Putamen (tissue), 1 donor: ENCODE results near the gene BRPF3.
"Not testable (repeated sequence)": the region's sequence is repeated elsewhere in the genome, so short reads cannot be mapped to it uniquely, and the experiment has no call there.

ENCODE experiments used
- DNase-seq: peaks from one replicate; pipeline ENCODE4 v3.0.0-alpha.2; 2016; ENCODE audit warnings: low spot score

BRPF3 gene

DNA sequence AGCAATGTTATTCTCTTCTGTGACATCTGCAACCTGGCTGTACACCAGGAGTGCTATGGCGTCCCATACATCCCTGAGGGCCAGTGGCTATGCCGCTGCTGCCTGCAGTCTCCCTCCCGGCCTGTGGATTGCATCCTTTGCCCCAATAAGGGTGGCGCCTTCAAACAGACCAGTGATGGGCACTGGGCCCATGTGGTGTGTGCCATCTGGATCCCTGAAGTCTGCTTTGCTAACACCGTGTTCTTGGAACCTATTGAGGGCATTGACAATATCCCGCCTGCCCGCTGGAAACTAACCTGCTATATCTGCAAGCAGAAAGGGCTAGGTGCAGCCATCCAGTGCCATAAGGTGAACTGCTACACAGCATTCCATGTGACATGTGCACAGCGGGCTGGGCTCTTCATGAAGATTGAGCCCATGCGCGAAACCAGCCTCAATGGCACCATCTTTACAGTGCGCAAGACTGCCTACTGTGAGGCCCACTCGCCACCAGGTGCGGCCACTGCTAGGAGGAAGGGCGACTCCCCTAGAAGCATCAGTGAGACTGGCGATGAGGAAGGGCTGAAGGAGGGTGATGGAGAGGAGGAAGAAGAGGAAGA lies 4.6 kb downstream of the BRPF3 start:
- DNase-seq: no peak

GRCh38 chr6:36201612-36202011 lies 5.1 kb downstream of the BRPF3 start:
- DNase-seq: no peak

DNA sequence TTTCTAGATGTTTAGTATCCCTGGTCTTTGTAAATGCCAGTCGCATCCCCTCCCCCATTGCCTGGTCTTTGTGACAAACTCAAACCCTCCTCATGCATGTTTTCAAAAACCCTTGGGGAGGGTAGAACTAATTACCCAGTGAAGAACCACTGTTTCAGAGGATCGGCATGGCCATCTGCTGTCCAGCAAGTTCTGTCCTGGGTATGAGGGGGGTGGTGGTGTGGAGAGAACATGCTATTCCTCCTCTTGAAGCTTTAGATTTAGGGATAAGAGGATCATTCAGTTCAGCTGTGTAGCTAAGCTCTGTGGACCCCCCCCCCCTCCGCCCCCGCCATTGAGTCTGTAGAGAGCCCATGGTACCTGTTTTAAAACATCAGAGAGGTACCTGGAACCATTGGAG lies 5.6 kb downstream of the BRPF3 start:
- DNase-seq: no peak

GRCh38 chr6:36204068-36204753 lies 7.7 kb downstream of the BRPF3 start:
- no peak for DNase-seq

- DNase-seq: no peak
Observed at GRCh38 chr6:36207155-36207554, 10.6 kb downstream of the BRPF3 start.

DNA sequence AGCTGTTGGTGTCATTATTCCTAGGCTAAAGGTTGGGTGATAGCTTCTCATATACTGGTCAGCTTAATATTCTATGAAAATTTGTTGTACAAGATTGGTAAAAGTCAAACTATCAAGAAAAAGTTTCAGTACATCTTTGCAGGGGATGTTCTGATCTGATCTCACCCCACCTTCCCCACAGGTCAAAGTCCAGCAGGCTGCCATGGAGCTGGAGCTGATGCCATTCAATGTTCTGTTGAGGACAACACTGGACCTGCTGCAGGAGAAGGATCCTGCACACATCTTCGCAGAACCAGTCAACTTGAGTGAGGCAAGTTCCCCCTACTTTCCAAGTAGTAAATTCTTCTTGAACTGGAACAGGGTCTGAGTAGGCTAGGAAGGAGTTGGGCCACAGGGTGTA lies 13.1 kb downstream of the BRPF3 start:
- no peak for DNase-seq

DNA sequence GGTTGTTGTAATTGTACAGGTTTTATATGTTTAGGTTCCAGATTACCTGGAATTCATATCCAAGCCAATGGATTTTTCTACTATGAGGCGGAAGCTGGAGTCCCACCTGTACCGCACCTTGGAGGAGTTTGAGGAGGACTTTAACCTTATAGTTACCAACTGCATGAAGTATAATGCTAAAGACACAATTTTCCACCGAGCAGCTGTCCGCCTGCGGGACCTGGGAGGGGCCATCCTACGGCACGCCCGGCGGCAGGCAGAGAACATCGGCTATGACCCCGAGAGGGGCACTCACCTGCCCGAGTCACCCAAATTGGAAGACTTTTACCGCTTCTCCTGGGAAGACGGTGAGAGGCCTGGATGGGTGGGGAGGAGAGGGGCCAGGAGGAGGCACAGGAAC lies 13.6 kb downstream of the BRPF3 start:
- DNase-seq: no peak

- DNase-seq: no peak
Observed at GRCh38 chr6:36210886-36211595, 14.5 kb downstream of the BRPF3 start.

DNA sequence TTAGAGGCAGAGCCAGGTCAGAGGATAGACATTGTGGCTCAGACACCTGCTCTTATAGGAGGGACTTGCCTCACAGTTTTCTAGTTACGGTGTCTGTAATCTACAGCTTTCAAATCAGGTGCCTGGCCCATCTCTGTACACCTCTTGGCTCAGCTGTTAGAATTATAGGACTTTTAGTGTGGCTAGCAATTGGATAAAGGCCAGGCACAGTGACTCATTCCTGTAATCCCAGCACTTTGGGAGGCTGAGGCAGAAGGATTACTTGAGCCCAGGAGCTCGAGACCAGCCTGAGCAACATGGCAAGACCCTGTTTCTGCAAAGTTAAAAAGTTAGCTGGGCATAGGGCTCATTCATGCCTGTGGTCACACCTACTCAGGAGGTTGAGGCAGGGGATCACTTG lies 20.0 kb downstream of the BRPF3 start:
- no peak for DNase-seq

- no peak for DNase-seq
Observed at GRCh38 chr6:36217188-36217587, 20.6 kb downstream of the BRPF3 start.

GRCh38 chr6:36217946-36218345 lies 21.4 kb downstream of the BRPF3 start:
- DNase-seq: no peak

DNA sequence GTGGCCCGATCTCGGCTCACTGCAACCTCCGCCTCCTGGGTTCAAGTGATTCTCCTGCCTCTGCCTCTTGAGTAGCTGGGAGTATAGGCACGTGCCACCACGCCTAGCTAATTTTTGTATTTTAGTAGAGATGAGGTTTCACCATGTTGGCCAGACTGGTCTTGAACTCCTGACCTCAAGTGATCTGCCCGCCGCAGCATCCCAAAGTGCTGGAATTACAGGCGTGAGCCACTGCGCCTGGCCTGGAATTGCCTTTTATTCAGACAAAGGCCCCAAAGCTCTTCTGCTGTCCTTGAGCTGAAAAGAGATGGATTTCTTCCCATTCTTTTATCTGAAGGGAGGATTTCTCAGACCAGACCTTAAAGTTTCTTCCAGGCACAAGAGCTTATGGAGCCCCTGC lies 22.0 kb downstream of the BRPF3 start:
- not testable (repeated sequence) for DNase-seq

DNA sequence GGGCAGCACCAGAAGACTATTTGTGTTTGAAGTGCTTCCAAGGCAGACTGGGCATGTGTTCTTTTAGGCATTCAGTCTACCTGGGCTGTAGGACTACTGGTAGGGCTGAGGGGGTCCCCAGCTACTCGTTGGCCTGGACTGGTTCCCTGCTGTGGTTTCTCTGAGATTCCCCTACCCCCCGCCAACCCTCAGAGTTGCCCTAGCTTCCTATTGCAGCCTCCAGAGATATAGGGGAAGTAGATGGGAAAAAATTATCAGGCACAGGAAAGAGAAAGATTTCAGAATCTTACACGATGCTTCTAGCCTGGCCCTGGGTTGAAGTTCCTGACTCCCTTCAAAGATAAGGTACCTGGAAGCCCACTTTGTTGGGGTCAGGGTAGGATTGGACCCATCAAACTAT lies 22.5 kb downstream of the BRPF3 start:
- DNase-seq: no peak

DNA sequence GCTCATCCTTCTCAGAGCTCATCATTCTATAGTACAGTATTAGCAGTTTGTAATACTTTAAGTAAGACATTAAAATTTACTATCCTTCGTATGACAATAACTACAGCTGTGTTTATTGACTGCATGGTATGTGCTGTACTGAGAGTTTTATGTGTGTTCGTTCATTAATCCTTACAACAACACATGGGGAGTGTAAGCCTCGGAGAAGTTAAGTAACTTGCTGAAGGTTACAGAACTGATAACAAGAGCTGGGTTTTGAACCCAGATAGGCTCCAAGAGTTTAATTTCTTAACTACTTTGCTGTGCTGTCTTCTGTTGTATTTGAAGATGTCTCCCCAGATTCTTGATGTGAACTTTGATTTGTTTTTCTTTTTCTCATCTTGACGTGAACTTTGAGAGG lies 23.7 kb downstream of the BRPF3 start:
- DNase-seq: no peak

DNA sequence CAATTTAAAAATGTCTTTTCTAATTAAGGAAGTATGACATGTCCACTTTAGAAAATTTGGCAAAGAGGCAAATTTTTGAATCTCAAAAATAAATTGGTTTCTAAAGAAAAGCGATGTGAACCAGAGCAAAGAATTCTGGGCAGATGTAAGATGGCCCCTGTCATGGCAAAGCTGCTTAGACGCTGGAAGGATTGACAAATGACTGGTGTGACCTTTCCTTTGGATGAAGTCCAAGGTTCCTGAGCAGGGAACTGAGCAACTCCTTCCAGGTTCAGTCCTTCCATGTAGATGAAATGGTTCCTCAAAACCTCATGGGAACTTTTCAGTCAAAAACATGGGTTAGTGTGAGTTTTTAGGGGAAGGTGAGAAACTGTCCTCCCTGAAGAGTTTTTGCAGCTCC lies 25.1 kb downstream of the BRPF3 start:
- DNase-seq: no peak

GRCh38 chr6:36222924-36223323 lies 26.4 kb downstream of the BRPF3 start:
- no peak for DNase-seq

DNA sequence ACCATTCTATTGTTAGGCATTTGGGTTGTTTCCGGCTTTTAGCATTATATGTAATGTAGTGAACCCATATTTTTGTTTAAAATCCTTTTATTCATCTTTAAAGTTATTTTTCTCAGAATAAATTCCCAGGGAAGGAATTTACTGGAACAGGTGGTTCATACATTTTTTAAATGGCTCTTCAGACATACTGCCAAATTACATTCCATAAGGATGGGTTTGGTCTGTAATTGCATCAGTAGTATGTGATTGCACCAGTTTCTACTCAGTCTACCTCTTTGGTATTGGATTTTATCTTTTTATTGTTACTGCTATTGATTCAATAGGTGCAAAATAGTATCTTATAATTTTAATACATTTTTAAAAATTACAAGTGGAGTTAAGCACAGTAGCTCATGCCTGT lies 27.2 kb downstream of the BRPF3 start:
- DNase-seq: no peak

- DNase-seq: no peak
Observed at GRCh38 chr6:36224918-36225461, 28.4 kb downstream of the BRPF3 start.

- DNase-seq: no peak
Observed at GRCh38 chr6:36226438-36227047, 30.0 kb downstream of the BRPF3 start.

DNA sequence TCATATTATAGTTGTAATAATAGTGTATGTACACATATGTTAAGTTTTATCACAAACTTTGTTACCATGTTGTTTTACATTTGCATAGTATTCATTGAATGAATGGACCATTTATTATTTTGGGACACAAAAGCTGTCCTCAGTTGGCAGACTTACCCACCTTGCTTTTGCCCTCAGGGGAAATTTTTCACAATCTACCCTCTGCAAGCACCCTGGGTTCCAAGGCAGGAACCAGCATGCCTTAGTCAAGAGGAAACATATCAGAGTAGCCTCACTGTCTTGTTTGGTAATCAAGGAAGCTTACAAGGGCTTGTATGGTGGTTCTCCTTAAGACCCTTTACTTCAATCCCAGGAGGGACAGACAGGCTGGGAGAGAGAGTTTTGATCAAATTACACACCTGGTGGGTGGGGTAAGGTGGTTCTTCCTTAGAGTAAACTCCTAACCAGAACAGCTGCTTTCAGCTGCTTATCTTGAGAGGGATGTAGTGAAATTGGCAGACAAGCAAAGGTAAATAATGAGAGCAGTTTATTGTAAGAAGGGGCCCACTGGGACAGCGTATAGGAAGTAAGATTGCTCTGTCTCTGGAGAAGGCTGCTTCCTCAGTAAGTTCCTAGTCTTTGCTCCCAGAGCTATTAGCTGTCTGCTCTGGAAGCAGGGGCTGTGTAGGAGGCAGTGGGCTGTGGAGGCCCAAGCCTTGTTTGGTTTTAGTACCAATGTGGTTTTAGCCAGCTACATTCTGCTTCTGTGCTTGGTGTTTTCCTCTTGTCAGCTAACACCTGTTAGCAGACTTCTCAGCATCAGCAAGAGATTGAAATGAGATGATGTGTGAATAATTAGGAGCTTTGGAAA lies 31.1 kb downstream of the BRPF3 start:
- DNase-seq: no peak

- DNase-seq: no peak
Observed at GRCh38 chr6:36229223-36229622, 32.7 kb downstream of the BRPF3 start.

DNA sequence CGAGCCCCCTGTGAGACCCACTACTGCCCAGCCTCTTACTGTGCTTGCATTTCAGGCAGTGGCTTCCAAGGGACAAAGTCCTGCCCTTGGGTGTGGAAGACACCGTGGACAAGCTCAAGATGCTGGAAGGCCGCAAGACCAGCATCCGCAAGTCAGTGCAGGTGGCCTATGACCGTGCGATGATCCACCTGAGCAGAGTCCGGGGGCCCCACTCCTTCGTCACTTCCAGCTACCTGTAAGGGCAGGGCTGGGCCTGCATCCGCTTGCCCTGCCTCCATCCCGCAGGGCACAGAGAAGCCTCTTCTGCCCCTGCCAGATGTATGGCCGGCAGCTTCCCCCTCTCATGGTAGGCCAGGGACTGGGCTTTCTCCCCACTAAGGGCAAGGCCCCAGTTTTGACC lies 33.8 kb downstream of the BRPF3 start:
- DNase-seq: no peak
